K562 (cell line): ENCODE data around the gene PRR35. TPM values are rescaled to one million over a fixed set of nuclear protein-coding genes. Genes with fewer than 3 reads are reported as not detected.

ENCODE experiments used
- ARID3A ChIP-seq: IDR thresholded peaks from 2 replicates; pipeline ENCODE4 v1.6.1; 2012; ENCODE audit warnings: low read depth, low read length, improper control_type of control experiment, borderline replicate concordance
- ATF2 ChIP-seq: sonication (generic); formaldehyde crosslinking; IDR thresholded peaks from 2 replicates; pipeline ENCODE4 v1.8.1; 2022; ENCODE audit warnings: missing genetic modification reagents
- ATF7 ChIP-seq: fragments of 450-650 bp; IDR thresholded peaks from 2 replicates; pipeline ENCODE4 v1.7.1; 2014; ENCODE audit warnings: mild to moderate bottlenecking, moderate library complexity
- CC2D1A ChIP-seq: fragments of 450-650 bp; IDR thresholded peaks from 2 replicates; pipeline ENCODE4 v1.6.1; 2017; ENCODE audit warnings: mild to moderate bottlenecking
- ESRRA ChIP-seq: fragments of 450-650 bp; IDR thresholded peaks from 2 replicates; pipeline ENCODE4 v1.6.1; 2014; ENCODE audit warnings: low read depth, mild to moderate bottlenecking, moderate library complexity, borderline replicate concordance
- FOXJ3 ChIP-seq: sonication (generic); formaldehyde crosslinking; IDR thresholded peaks from 2 replicates; pipeline ENCODE4 v1.4.0; 2020; ENCODE audit warnings: mild to moderate bottlenecking, missing genetic modification reagents
- HOXB6 ChIP-seq: fragments of 250-450 bp; sonication (Bioruptor Pico); IDR thresholded peaks from 2 replicates; pipeline ENCODE4 v1.5.1; 2022; ENCODE audit warnings: mild to moderate bottlenecking, borderline replicate concordance
- JUND ChIP-seq, 2 experiments: IDR thresholded peaks; 2 replicates in 1 of 2; 3 replicates in 1 of 2; pipeline ENCODE4 v1.6.1; 2011; ENCODE audit warnings: borderline replicate concordance in 2 of 2, low read depth in 2 of 2, low read length in 2 of 2, improper control_type of control experiment in 1 of 2, missing biosample characterization in 1 of 2, missing genetic modification characterization in 1 of 2, missing genetic modification reagents in 1 of 2
- LCOR ChIP-seq: sonication (generic); formaldehyde crosslinking; IDR thresholded peaks from 2 replicates; pipeline ENCODE4 v1.8.0; 2022; ENCODE audit warnings: mild to moderate bottlenecking, missing genetic modification reagents
- MYNN ChIP-seq, 2 experiments: sonication (generic); formaldehyde crosslinking in 1 of 2; IDR thresholded peaks; 2 replicates each; pipeline versions ENCODE4 v1.5.0 to v1.6.1; 2016 to 2020; ENCODE audit warnings: antibody characterized with exemption in 1 of 2, missing genetic modification reagents in 1 of 2
- NFXL1 ChIP-seq: fragments of 450-650 bp; formaldehyde crosslinking; IDR thresholded peaks from 2 replicates; pipeline ENCODE4 v1.4.0; 2021; ENCODE audit warnings: mild to moderate bottlenecking
- NR2C1 ChIP-seq, 2 experiments: fragments of 450-650 bp; IDR thresholded peaks; 2 replicates each; pipeline ENCODE4 v1.6.1; 2017; ENCODE audit warnings: mild to moderate bottlenecking in 2 of 2, antibody characterized with exemption in 1 of 2, inconsistent platforms in 1 of 2, missing compliant biosample characterization in 1 of 2, missing genetic modification characterization in 1 of 2
- NR4A1 ChIP-seq, 2 experiments: fragments of 250-450 bp in 1 of 2; fragments of 450-650 bp in 1 of 2; sonication (Bioruptor Pico) in 1 of 2; IDR thresholded peaks; 2 replicates each; pipeline versions ENCODE4 v1.4.0 to v1.6.1; 2016 to 2020; ENCODE audit warnings: mild to moderate bottlenecking in 2 of 2, missing compliant biosample characterization in 1 of 2, missing genetic modification characterization in 1 of 2, moderate library complexity in 1 of 2
- PCBP2 ChIP-seq: fragments of 200-400 bp; formaldehyde crosslinking; IDR thresholded peaks from 2 replicates; pipeline ENCODE4 v1.6.1; 2018; ENCODE audit warnings: low read length, low read depth, mild to moderate bottlenecking, moderate library complexity; ENCODE audit not compliant: poor library complexity, severe bottlenecking
- SMARCA5 ChIP-seq: fragments of 450-650 bp; IDR thresholded peaks from 2 replicates; pipeline ENCODE4 v1.6.1; 2016
- SMARCE1 ChIP-seq: fragments of 450-650 bp; IDR thresholded peaks from 2 replicates; pipeline ENCODE4 v1.7.1; 2016; ENCODE audit warnings: mild to moderate bottlenecking
- SNIP1 ChIP-seq: fragments of 450-650 bp; IDR thresholded peaks from 2 replicates; pipeline ENCODE4 v1.7.1; 2017; ENCODE audit warnings: low read depth, mild to moderate bottlenecking
- TFAP4 ChIP-seq: sonication (generic); formaldehyde crosslinking; IDR thresholded peaks from 2 replicates; pipeline ENCODE4 v1.8.0; 2022; ENCODE audit warnings: missing genetic modification reagents, mild to moderate bottlenecking, moderate library complexity, borderline replicate concordance
- TGIF2 ChIP-seq: sonication (generic); formaldehyde crosslinking; IDR thresholded peaks from 2 replicates; pipeline ENCODE4 v1.8.1; 2022; ENCODE audit warnings: mild to moderate bottlenecking, missing genetic modification reagents, moderate library complexity
- TOE1 ChIP-seq, 2 experiments: fragments of 450-650 bp in 1 of 2; sonication (generic) in 1 of 2; formaldehyde crosslinking in 1 of 2; IDR thresholded peaks; 2 replicates each; pipeline versions ENCODE4 v1.7.1 to v1.8.0; 2016 to 2022; ENCODE audit warnings: borderline replicate concordance in 2 of 2, mild to moderate bottlenecking in 2 of 2, antibody characterized with exemption in 1 of 2, inconsistent platforms in 1 of 2, low read depth in 1 of 2, missing genetic modification reagents in 1 of 2, moderate library complexity in 1 of 2
- TSC22D4 ChIP-seq: fragments of 450-650 bp; IDR thresholded peaks from 2 replicates; pipeline ENCODE4 v1.6.1; 2016; ENCODE audit warnings: missing genetic modification characterization, missing biosample characterization, control low read depth
- ZFPM2 ChIP-seq: fragments of 250-450 bp; sonication (Bioruptor Pico); IDR thresholded peaks from 2 replicates; pipeline ENCODE4 v1.5.1; 2022; ENCODE audit warnings: mild to moderate bottlenecking
- ZNF174 ChIP-seq: fragments of 250-450 bp; sonication (Bioruptor Pico); IDR thresholded peaks from 2 replicates; pipeline ENCODE4 v1.4.0; 2020; ENCODE audit warnings: mild to moderate bottlenecking
- ZSCAN29 ChIP-seq: fragments of 450-650 bp; IDR thresholded peaks from 2 replicates; pipeline ENCODE4 v1.6.1; 2017
- polyA plus RNA-seq, 8 experiments: library from polyadenylated mRNA; depleted of rRNA in 4 of 8; stranded (reverse) in 5 of 8; unstranded in 3 of 8; fragments of >200 nt; fragmentation: Nextera tagmentation in 2 of 8; fragmentation: Illumina TruSeq in 1 of 8; extraction: Ambion mirVana in 2 of 8; extraction: Trizol in 1 of 8; gene quantifications; 2 replicates each; pipeline versions ENCODE4 v1.2.1 to v1.2.3, GENCODE V29; 2011 to 2014; ENCODE audit warnings: inconsistent platforms in 1 of 8, missing spikeins in 1 of 8
- total RNA-seq, 7 experiments: library from RNA; depleted of rRNA in 6 of 7; stranded (reverse); fragments of >200 nt in 6 of 7; fragmentation: Illumina TruSeq in 2 of 7; extraction: Trizol in 2 of 7; gene quantifications; 2 replicates each; pipeline versions ENCODE4 v1.2.1 to v1.2.3, GENCODE V29; 2011 to 2021; ENCODE audit warnings: low replicate concordance in 1 of 7

Gene PRR35
- total and polyA plus RNA-seq, 9 of the 15 experiments (the other 6 are each of a cell fraction or from before 2014, with no cell fraction given), result 0.17 to 0.45 (median 0.21) TPM; not detected in 5

GRCh38 chr16:525520-526180 is 34.5 kb upstream of the PRR35 start (continued):
- TF ChIP-seq CC2D1A (no peak), ESRRA (peak; percentile 71; the same call in 1 of the 2 replicates), HOXB6 (CRISPR knock-in tag) (no peak), SNIP1 (no peak), ARID3A (no peak), NR2C1 (IDR thresholded peaks at IDR 0.05) (no peak), NR2C1 (tag; IDR thresholded peaks at IDR 0.05) (no peak), FOXJ3 (CRISPR knock-in tag) (no peak), TFAP4 (CRISPR knock-in tag) (peak; percentile 22; the same call in 1 of the 2 replicates), NR4A1 (CRISPR knock-in tag; IDR thresholded peaks at IDR 0.05) (no peak), NR4A1 (tag; IDR thresholded peaks at IDR 0.05) (no peak), JUND (IDR thresholded peaks at IDR 0.05; ENCODE audit: borderline replicate concordance, low read depth, low read length) (peak; percentile 89), JUND (tag; IDR thresholded peaks at IDR 0.05; ENCODE audit: borderline replicate concordance, low read depth, low read length) (peak; percentile 84; the same call in 2 of the 3 replicates), ZNF174 (no peak), ZSCAN29 (no peak), LCOR (CRISPR knock-in tag) (no peak), ZFPM2 (CRISPR knock-in tag) (no peak), SMARCE1 (peak; percentile 55; the same call in 1 of the 2 replicates), SMARCA5 (no peak), ATF2 (CRISPR knock-in tag) (no peak), TSC22D4 (tag) (no peak), NFXL1 (CRISPR knock-in tag) (no peak), ATF7 (peak; percentile 15; the same call in 1 of the 2 replicates), TOE1 (IDR thresholded peaks at IDR 0.05; ENCODE audit: borderline replicate concordance) (peak; percentile 62; the same call in 1 of the 2 replicates), TOE1 (CRISPR knock-in tag; IDR thresholded peaks at IDR 0.05; ENCODE audit: borderline replicate concordance, low read depth) (no peak), MYNN (IDR thresholded peaks at IDR 0.05) (no peak), MYNN (CRISPR knock-in tag; IDR thresholded peaks at IDR 0.05) (no peak), TGIF2 (CRISPR knock-in tag) (no peak), PCBP2 (no peak)
